Measurements from ENCODE around the gene MACROD2.

- TF ChIP-seq CTCF (IDR thresholded peaks at IDR 0.05): no peak
- no peak for TF ChIP-seq POLR2A (IDR thresholded peaks at IDR 0.05)
- TF ChIP-seq EP300 (IDR thresholded peaks at IDR 0.05): no peak
Measured at GRCh38 chr20:14432597-14432996, 437.3 kb downstream of the MACROD2 start.

Measured in tibial nerve (tissue), 4 donors.